ENCODE results near the gene NANOGP8.

NANOGP8 gene

GRCh38 chr15:35043373-35044095 is 41.6 kb downstream of the NANOGP8 start:
- Mint-ChIP-seq H3K4me1 (peaks cover 4% of the 10 kb centered on the region), H3K27me3 (ENCODE audit: low read depth) (no peaks in the 10 kb centered on the region), H3K9me3 (no peaks in the 10 kb centered on the region), H3K4me3 (no peak overlapping the region), H3K27ac (peak overlapping the region in 2 of 3 experiments; percentile 5 to 29), H3K36me3 (ENCODE audit: low read depth) (no peaks in the 10 kb centered on the region)
- no peak for TF ChIP-seq CTCF (IDR thresholded peaks at IDR 0.05; ENCODE audit: unreplicated experiment in 3 of 3)

GRCh38 chr15:35040339-35041255 is 44.5 kb downstream of the NANOGP8 start:
- Mint-ChIP-seq H3K4me3 (no peak overlapping the region), H3K27me3 (ENCODE audit: low read depth) (no peaks in the 10 kb centered on the region), H3K9me3 (no peaks in the 10 kb centered on the region), H3K27ac (peak overlapping the region in 1 of 3 experiments; percentile 4), H3K36me3 (ENCODE audit: low read depth) (no peaks in the 10 kb centered on the region), H3K4me1 (no peaks in the 10 kb centered on the region)
- TF ChIP-seq CTCF (IDR thresholded peaks at IDR 0.05; ENCODE audit: unreplicated experiment in 3 of 3): no peak

GRCh38 chr15:35038626-35039451 is 46.3 kb downstream of the NANOGP8 start:
- H3K27ac Mint-ChIP-seq: no peak overlapping the region

More at GRCh38 chr15:35038626-35039451, 46.3 kb downstream of the NANOGP8 start:
- Mint-ChIP-seq H3K9me3 (no peaks in the 10 kb centered on the region), H3K4me3 (no peak overlapping the region), H3K27me3 (ENCODE audit: low read depth) (no peaks in the 10 kb centered on the region), H3K4me1 (no peaks in the 10 kb centered on the region), H3K36me3 (ENCODE audit: low read depth) (no peaks in the 10 kb centered on the region)
- TF ChIP-seq CTCF (IDR thresholded peaks at IDR 0.05; ENCODE audit: unreplicated experiment in 3 of 3): no peak
